Trophoblast cell (in vitro differentiated cells and primary cell): ENCODE measurements around the gene NPHP4.

Experiments
- DNase-seq, 2 donors: peaks; one replicate each; pipeline ENCODE4 v3.0.0-alpha.2; 2016
- H2AFZ ChIP-seq: 2 replicates; pipeline ENCODE4 v1.6.1; 2013; ENCODE audit warnings: low read length, moderate library complexity, mild to moderate bottlenecking; ENCODE audit not compliant: insufficient read depth, poor library complexity
- H2AK5ac ChIP-seq: 2 replicates; pipeline ENCODE4 v1.6.1; 2013; ENCODE audit warnings: mild to moderate bottlenecking, low read length
- H2BK120ac ChIP-seq: 2 replicates; pipeline ENCODE4 v1.6.1; 2013; ENCODE audit warnings: low read length, mild to moderate bottlenecking, moderate library complexity; ENCODE audit not compliant: insufficient read depth, poor library complexity
- H2BK12ac ChIP-seq: 2 replicates; pipeline ENCODE4 v1.6.1; 2013; ENCODE audit warnings: mild to moderate bottlenecking, low read length, moderate library complexity
- H2BK5ac ChIP-seq: 2 replicates; pipeline ENCODE4 v1.6.1; 2013; ENCODE audit warnings: low read length, low read depth, moderate library complexity, mild to moderate bottlenecking; ENCODE audit not compliant: poor library complexity
- H3K14ac ChIP-seq: 2 replicates; pipeline ENCODE4 v1.6.1; 2013; ENCODE audit warnings: mild to moderate bottlenecking, low read length
- H3K18ac ChIP-seq: 2 replicates; pipeline ENCODE4 v1.6.1; 2013; ENCODE audit warnings: mild to moderate bottlenecking, low read length
- H3K23ac ChIP-seq: 2 replicates; pipeline ENCODE4 v1.6.1; 2013; ENCODE audit warnings: low read length
- H3K27ac ChIP-seq: 2 replicates; pipeline ENCODE4 v1.5.1; 2013; ENCODE audit warnings: low read depth, mild to moderate bottlenecking, inconsistent platforms, low read length, moderate library complexity
- H3K27me3 ChIP-seq: 2 replicates; pipeline ENCODE4 v1.6.1; 2013; ENCODE audit warnings: inconsistent platforms, mild to moderate bottlenecking, low read length, moderate library complexity; ENCODE audit not compliant: insufficient read depth
- H3K36me3 ChIP-seq, 2 experiments: 1 replicate in 1 of 2; 2 replicates in 1 of 2; pipeline ENCODE4 v1.6.1; 2013; ENCODE audit warnings: low read length in 2 of 2, mild to moderate bottlenecking in 2 of 2, moderate library complexity in 1 of 2; ENCODE audit not compliant: insufficient read depth in 2 of 2, control insufficient read depth in 1 of 2
- H3K4ac ChIP-seq: 2 replicates; pipeline ENCODE4 v1.6.1; 2013; ENCODE audit warnings: low read depth, mild to moderate bottlenecking, low read length, moderate library complexity
- H3K4me1 ChIP-seq, 2 experiments: 1 replicate in 1 of 2; 2 replicates in 1 of 2; pipeline ENCODE4 v1.6.1; 2013; ENCODE audit warnings: low read length in 2 of 2, mild to moderate bottlenecking in 2 of 2, moderate library complexity in 1 of 2; ENCODE audit not compliant: insufficient read depth in 2 of 2, control insufficient read depth in 1 of 2
- H3K4me2 ChIP-seq: 2 replicates; pipeline ENCODE4 v1.6.1; 2013; ENCODE audit warnings: inconsistent platforms, mild to moderate bottlenecking, low read length, moderate library complexity
- H3K4me3 ChIP-seq: 2 replicates; pipeline ENCODE4 v1.5.1; 2013; ENCODE audit warnings: mild to moderate bottlenecking, low read depth, low read length, inconsistent platforms
- H3K79me1 ChIP-seq: one replicate; pipeline ENCODE4 v1.6.1; 2013; ENCODE audit warnings: low read length
- H3K79me2 ChIP-seq: 2 replicates; pipeline ENCODE4 v1.6.1; 2013; ENCODE audit warnings: low read length, mild to moderate bottlenecking; ENCODE audit not compliant: control insufficient read depth, insufficient read depth, poor library complexity
- H3K9ac ChIP-seq: 2 replicates; pipeline ENCODE4 v1.6.1; 2013; ENCODE audit warnings: mild to moderate bottlenecking, low read length
- H3K9me3 ChIP-seq: 2 replicates; pipeline ENCODE4 v1.6.1; 2013; ENCODE audit warnings: low read depth, mild to moderate bottlenecking, control low read depth, inconsistent platforms, low read length; ENCODE audit not compliant: insufficient read depth
- H4K12ac ChIP-seq: 2 replicates; pipeline ENCODE4 v1.6.1; 2013; ENCODE audit warnings: low read depth, mild to moderate bottlenecking, low read length, moderate library complexity
- H4K8ac ChIP-seq: 2 replicates; pipeline ENCODE4 v1.6.1; 2013; ENCODE audit warnings: low read depth, mild to moderate bottlenecking, low read length, moderate library complexity
- H4K91ac ChIP-seq: one replicate; pipeline ENCODE4 v1.6.1; 2013; ENCODE audit warnings: low read depth, mild to moderate bottlenecking, low read length, moderate library complexity
- WGBS: extraction: QIAGEN DNeasy Blood & Tissue Kit; methylation state at CpG from one replicate; pipeline ENCODE4 v1.1.7; 2013; ENCODE audit warnings: missing lambda C conversion rate; ENCODE audit not compliant: insufficient read length, insufficient coverage; ENCODE audit errors: extremely low coverage; 5-methylcytosine and 5-hydroxymethylcytosine counted together

Gene NPHP4

DNA sequence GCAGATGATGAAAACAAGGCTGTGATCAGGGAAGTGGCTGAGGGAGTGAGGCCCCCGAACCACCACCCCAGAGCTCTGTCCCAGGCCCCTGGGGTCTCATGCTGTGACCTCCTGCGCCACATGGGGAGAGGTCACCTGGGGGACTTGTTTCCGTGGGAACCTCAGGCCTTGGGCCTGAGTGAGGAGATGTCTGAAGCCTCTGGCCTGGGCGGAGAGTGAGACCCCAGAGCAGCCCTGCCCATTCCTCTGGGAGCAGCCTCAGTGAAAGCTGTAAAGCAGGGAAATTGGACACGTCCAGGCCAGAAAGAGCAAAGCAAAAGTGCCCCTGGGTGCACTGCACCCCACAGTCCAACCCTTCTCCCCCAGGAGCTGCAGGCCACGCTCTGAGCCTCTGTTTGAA lies 16.5 kb upstream of the NPHP4 start:
- no peaks in the 10 kb centered on the region for H3K4me1 ChIP-seq
- no peak overlapping the region for H3K27ac ChIP-seq
- H3K4me2 ChIP-seq: no peak overlapping the region

DNA sequence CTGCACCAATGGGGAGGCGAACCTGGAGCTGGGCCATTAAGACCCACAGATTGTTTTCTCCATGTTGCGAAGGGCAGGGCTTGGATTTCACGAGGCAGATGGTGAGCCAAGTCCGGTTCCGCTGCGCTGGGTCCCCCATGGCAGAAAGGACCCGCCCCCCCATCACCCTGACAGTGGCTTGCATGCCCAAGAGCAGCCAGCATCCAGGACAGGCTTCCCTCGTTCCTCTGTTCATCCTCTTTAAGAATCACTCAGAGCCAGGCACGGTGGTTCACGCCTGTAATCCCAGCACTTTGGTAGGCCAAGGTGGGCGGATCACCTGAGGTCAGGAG lies 15.8 kb upstream of the NPHP4 start:
- Histone ChIP-seq H3K9ac (no peak overlapping the region), H3K9me3 (peaks cover 5% of the 10 kb centered on the region), H3K27ac (no peak overlapping the region), H4K91ac (no peak overlapping the region), H3K79me2 (no peaks in the 10 kb centered on the region), H3K4me2 (no peak overlapping the region), H3K4ac (no peak overlapping the region), H3K36me3 (no peaks in the 10 kb centered on the region), H2BK5ac (no peak overlapping the region), H4K8ac (no peak overlapping the region), H2BK120ac (no peak overlapping the region), H2AK5ac (no peak overlapping the region), H3K79me1 (no peaks in the 10 kb centered on the region), H4K12ac (no peak overlapping the region), H3K4me3 (no peak overlapping the region), H3K27me3 (no peaks in the 10 kb centered on the region), H3K14ac (no peak overlapping the region), H3K4me1 (no peaks in the 10 kb centered on the region), H3K23ac (no peak overlapping the region), H2AFZ (no peak overlapping the region), H2BK12ac (no peak overlapping the region), H3K18ac (no peak overlapping the region)
- no CpG with 5 or more reads among the region's 11 CpGs for WGBS
- no peak for DNase-seq

More for the DNA sequence above, 16.5 kb upstream of the NPHP4 start:
- no CpG with 5 or more reads among the region's 6 CpGs for WGBS
- no peak overlapping the region for H3K9ac ChIP-seq
- H3K23ac ChIP-seq: no peak overlapping the region
- H4K91ac ChIP-seq: no peak overlapping the region
- H3K79me1 ChIP-seq: no peaks in the 10 kb centered on the region
- H3K18ac ChIP-seq: no peak overlapping the region
- H3K36me3 ChIP-seq: no peaks in the 10 kb centered on the region
- peaks cover 5% of the 10 kb centered on the region for H3K9me3 ChIP-seq
- no peak overlapping the region for H3K4ac ChIP-seq
- no peaks in the 10 kb centered on the region for H3K79me2 ChIP-seq
- no peaks in the 10 kb centered on the region for H3K27me3 ChIP-seq
- H4K12ac ChIP-seq: no peak overlapping the region
- DNase-seq: no peak
- no peak overlapping the region for H2AK5ac ChIP-seq
- H4K8ac ChIP-seq: no peak overlapping the region
- no peak overlapping the region for H2BK12ac ChIP-seq
- H2BK5ac ChIP-seq: no peak overlapping the region
- no peak overlapping the region for H3K14ac ChIP-seq
- H2BK120ac ChIP-seq: no peak overlapping the region
- no peak overlapping the region for H3K4me3 ChIP-seq
- no peak overlapping the region for H2AFZ ChIP-seq

DNA sequence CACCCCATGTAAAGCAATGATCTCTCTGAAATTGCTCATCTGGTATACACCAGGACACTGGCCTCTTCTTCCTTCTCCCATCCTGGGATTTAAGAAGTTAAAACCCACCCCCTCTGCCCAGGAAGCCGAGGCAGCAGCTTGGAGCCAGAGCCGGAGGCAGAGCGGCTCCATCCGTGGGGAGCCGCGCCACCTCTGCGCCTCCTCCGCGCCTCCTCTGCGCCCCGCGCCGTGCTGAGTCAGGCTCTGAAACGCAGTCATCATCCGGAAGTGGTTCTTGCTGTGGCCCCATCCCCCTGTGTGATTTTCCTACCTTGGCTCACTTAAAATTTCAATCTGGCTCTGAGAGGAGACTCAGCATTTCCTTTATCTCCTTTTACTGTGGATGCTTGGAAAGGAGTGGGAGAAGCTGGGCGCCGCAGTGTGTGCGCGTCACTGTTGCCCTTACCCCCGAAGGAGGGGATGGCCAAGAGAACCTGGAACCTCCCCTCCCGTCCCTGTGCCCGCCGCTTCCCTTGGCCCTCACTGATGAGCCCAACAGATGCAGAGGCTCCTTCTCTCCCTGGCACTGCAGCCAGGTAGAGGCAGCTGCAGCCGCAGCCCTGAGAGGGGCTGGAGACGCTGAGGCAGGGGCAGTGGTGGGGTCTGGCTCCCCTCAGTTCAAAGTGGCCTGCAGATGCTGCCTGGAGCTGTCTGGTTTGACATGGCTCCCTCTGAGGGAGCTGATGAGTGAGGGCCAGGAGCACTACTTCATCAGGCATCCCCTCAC lies 15.3 kb upstream of the NPHP4 start:
- H4K12ac ChIP-seq: no peak overlapping the region
- no peak overlapping the region for H3K23ac ChIP-seq
- H3K4me2 ChIP-seq: no peak overlapping the region
- H2BK120ac ChIP-seq: no peak overlapping the region
- H3K27ac ChIP-seq: no peak overlapping the region
- peaks cover 1% of the 10 kb centered on the region for H3K9me3 ChIP-seq
- H3K4ac ChIP-seq: no peak overlapping the region
- no CpG with 5 or more reads among the region's 25 CpGs for WGBS
- no peaks in the 10 kb centered on the region for H3K36me3 ChIP-seq
- no peak overlapping the region for H2BK12ac ChIP-seq
- H3K79me1 ChIP-seq: no peaks in the 10 kb centered on the region
- no peak overlapping the region for H3K4me3 ChIP-seq
- no peak overlapping the region for H2AK5ac ChIP-seq
- no peak overlapping the region for H3K14ac ChIP-seq
- no peak overlapping the region for H3K9ac ChIP-seq
- H3K79me2 ChIP-seq: no peaks in the 10 kb centered on the region
- no peaks in the 10 kb centered on the region for H3K4me1 ChIP-seq
- no peak for DNase-seq
- no peak overlapping the region for H2AFZ ChIP-seq
- H4K8ac ChIP-seq: no peak overlapping the region
- H3K27me3 ChIP-seq: no peaks in the 10 kb centered on the region
- no peak overlapping the region for H4K91ac ChIP-seq
- H3K18ac ChIP-seq: no peak overlapping the region
- H2BK5ac ChIP-seq: no peak overlapping the region

DNA sequence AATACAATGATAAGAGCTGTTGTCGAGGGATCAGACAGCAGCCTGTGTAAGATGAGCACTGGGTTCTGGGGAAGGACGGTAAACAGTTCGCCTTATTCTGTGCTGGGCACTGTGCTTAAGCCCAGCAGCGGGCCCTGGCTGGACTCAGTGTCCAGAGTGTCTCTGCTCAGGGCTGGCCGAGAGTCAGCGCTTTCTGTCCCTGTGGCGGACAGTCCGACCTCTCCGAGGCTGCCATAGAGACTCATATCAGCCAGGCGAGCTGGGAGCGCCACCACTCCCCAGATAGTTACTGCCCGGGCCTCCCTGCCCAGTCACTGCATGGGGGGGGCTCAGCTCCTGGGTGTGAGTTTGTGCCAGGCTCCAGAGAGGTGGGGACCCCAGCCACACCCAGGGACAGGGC lies 14.7 kb upstream of the NPHP4 start:
- Histone ChIP-seq H3K18ac (no peak overlapping the region), H2BK12ac (no peak overlapping the region), H4K12ac (no peak overlapping the region), H3K79me2 (no peaks in the 10 kb centered on the region), H3K14ac (no peak overlapping the region), H2AK5ac (no peak overlapping the region), H4K8ac (no peak overlapping the region), H3K4me2 (no peak overlapping the region), H3K27me3 (no peaks in the 10 kb centered on the region), H3K23ac (no peak overlapping the region), H3K9ac (no peak overlapping the region), H2BK120ac (no peak overlapping the region), H2AFZ (no peak overlapping the region), H3K4ac (no peak overlapping the region), H2BK5ac (no peak overlapping the region), H3K4me3 (no peak overlapping the region), H4K91ac (no peak overlapping the region), H3K36me3 (no peaks in the 10 kb centered on the region), H3K9me3 (no peaks in the 10 kb centered on the region), H3K27ac (no peak overlapping the region), H3K4me1 (no peaks in the 10 kb centered on the region), H3K79me1 (no peaks in the 10 kb centered on the region)
- DNase-seq: no peak
- WGBS: no CpG with 5 or more reads among the region's 12 CpGs
